Endothelial cell of umbilical vein (primary cell): Measurements from ENCODE around the gene GLIS2. TPM values are rescaled to one million over a fixed set of nuclear protein-coding genes. Genes with fewer than 3 reads are reported as not detected.

ENCODE experiments used
- BruUV-seq: library from RNA; stranded (reverse); fragments of 400-500 nt; replicated peaks from 2 replicates; lab custom pipeline; 2021; lab: Mats Ljungman, UMichigan
- CTCF ChIA-PET: fragments of 300-600, 350-600 bp; sonication (Branson Sonifier 250); formaldehyde crosslinking; loops from one replicate; lab custom pipeline; 2021; ENCODE audit warnings: antibody characterized with exemption, inconsistent platforms; lab: Charles Lee
- POLR2A ChIA-PET: fragments of 300-600, 350-600 bp; sonication (Branson Sonifier 250); formaldehyde crosslinking; loops from one replicate; lab custom pipeline; 2021; ENCODE audit warnings: antibody characterized with exemption, inconsistent platforms; lab: Charles Lee
- DNase-seq: peaks from one replicate; pipeline ENCODE4 v3.0.0-alpha.2; 2011; ENCODE audit warnings: low read depth, low spot score
- FAIRE-seq: peaks from 2 replicates; lab custom pipeline; 2011; peaks lifted over from hg19 to GRCh38; lab: Jason Lieb, UNC
- H2AFZ ChIP-seq: 2 replicates; pipeline ENCODE4 v1.6.0; 2012; ENCODE audit warnings: low read depth, low read length, control low read depth, inconsistent platforms
- H3K27ac ChIP-seq: 2 replicates; pipeline ENCODE4 v1.5.1; 2011; ENCODE audit warnings: low read depth, mild to moderate bottlenecking, control low read depth, low read length, moderate library complexity; ENCODE audit not compliant: insufficient read depth
- H3K27me3 ChIP-seq, 2 experiments: 2 replicates each; pipeline versions ENCODE4 v1.6.0 to v1.6.1; 2011; ENCODE audit warnings: low read length in 2 of 2, mixed read lengths in 1 of 2; ENCODE audit not compliant: control insufficient read depth in 2 of 2, insufficient read depth in 2 of 2
- H3K36me3 ChIP-seq, 2 experiments: 2 replicates in 1 of 2; 3 replicates in 1 of 2; pipeline ENCODE4 v1.5.1; 2011; ENCODE audit warnings: low read length in 2 of 2, mild to moderate bottlenecking in 1 of 2, moderate library complexity in 1 of 2; ENCODE audit not compliant: control insufficient read depth in 2 of 2, insufficient read depth in 2 of 2; ENCODE audit errors: extremely low read depth in 1 of 2
- H3K4me1 ChIP-seq: 3 replicates; pipeline ENCODE4 v1.5.1; 2011; ENCODE audit warnings: mild to moderate bottlenecking, low read length; ENCODE audit not compliant: control insufficient read depth, insufficient read depth; ENCODE audit errors: extremely low read depth
- H3K4me2 ChIP-seq: 2 replicates; pipeline ENCODE4 v1.6.1; 2011; ENCODE audit warnings: low read length, control low read depth, mixed read lengths; ENCODE audit not compliant: insufficient read depth
- H3K4me3 ChIP-seq, 3 experiments: fragments of 200-600 bp in 1 of 3; sonication (generic), shearing (Covaris generic) in 1 of 3; replicated peaks in 1 of 3; 2 replicates each; pipeline ENCODE4 v1.5.1; 2011 to 2016; ENCODE audit warnings: control low read depth in 3 of 3, low read length in 3 of 3, mild to moderate bottlenecking in 2 of 3, inconsistent platforms in 1 of 3, low read depth in 1 of 3, moderate library complexity in 1 of 3; ENCODE audit not compliant: insufficient read depth in 1 of 3
- H3K79me2 ChIP-seq: 2 replicates; pipeline ENCODE4 v1.6.0; 2012; ENCODE audit warnings: low read length, inconsistent platforms; ENCODE audit not compliant: control insufficient read depth, insufficient read depth
- H3K9ac ChIP-seq: replicated peaks from 2 replicates; pipeline ENCODE3; 2011; ENCODE audit warnings: low read length, control low read depth; ENCODE audit not compliant: insufficient read depth; ENCODE audit errors: extremely low read depth
- H3K9me1 ChIP-seq: replicated peaks from 3 replicates; pipeline ENCODE4 v1.6.0; 2011; ENCODE audit warnings: mild to moderate bottlenecking, low read length; ENCODE audit not compliant: control insufficient read depth, insufficient read depth; ENCODE audit errors: extremely low read depth
- H3K9me3 ChIP-seq: replicated peaks from 2 replicates; pipeline ENCODE4 v1.5.1; 2012; ENCODE audit warnings: low read length, inconsistent platforms; ENCODE audit not compliant: control insufficient read depth, insufficient read depth
- H4K20me1 ChIP-seq: replicated peaks from 2 replicates; pipeline ENCODE3; 2011; ENCODE audit warnings: mild to moderate bottlenecking, low read length; ENCODE audit not compliant: control insufficient read depth, insufficient read depth; ENCODE audit errors: extremely low read depth
- EZH2 ChIP-seq: IDR thresholded peaks from 2 replicates; pipeline ENCODE4 v1.6.1; 2012; ENCODE audit warnings: borderline replicate concordance, low read depth, mild to moderate bottlenecking, moderate library complexity, low read length, inconsistent platforms; ENCODE audit not compliant: severe bottlenecking
- FOS ChIP-seq: IDR thresholded peaks from 2 replicates; pipeline ENCODE4 v1.6.1; 2011; ENCODE audit warnings: mild to moderate bottlenecking, low read length, moderate library complexity, borderline replicate concordance; ENCODE audit not compliant: insufficient read depth
- GATA2 ChIP-seq: IDR thresholded peaks from 2 replicates; pipeline ENCODE4 v1.7.0; 2011; ENCODE audit warnings: low read depth, mild to moderate bottlenecking, moderate library complexity, mixed read lengths, low read length; ENCODE audit not compliant: insufficient read length, insufficient read depth
- JUN ChIP-seq: IDR thresholded peaks from 2 replicates; pipeline ENCODE4 v1.6.1; 2011; ENCODE audit warnings: borderline replicate concordance, low read depth; ENCODE audit not compliant: insufficient read length, insufficient read depth
- MYC ChIP-seq: IDR thresholded peaks from one replicate; pipeline ENCODE4 v1.6.1; 2011; ENCODE audit warnings: mild to moderate bottlenecking, low read depth, low read length
- POLR2A ChIP-seq: IDR thresholded peaks from 2 replicates; pipeline ENCODE4 v1.6.1; 2012; ENCODE audit warnings: low read depth, mild to moderate bottlenecking, control low read depth, low read length
- POLR2AphosphoS5 ChIP-seq: IDR thresholded peaks from 2 replicates; pipeline ENCODE4 v1.6.1; 2012; ENCODE audit warnings: low read depth, mild to moderate bottlenecking, control low read depth, low read length, moderate library complexity; ENCODE audit not compliant: insufficient read depth
- dilution Hi-C: fragments of 300-500 bp; cut with MboI; formaldehyde crosslinking; loops from one replicate; pipeline ENCODE4 v1.15.0; 2019; ENCODE audit warnings: low sequenced_read_pairs; ENCODE audit not compliant: extremely low pct_ligation_motif_present
- intact Hi-C: fragments of 100-400 bp; cut with micrococcal nuclease; formaldehyde crosslinking; loops from one replicate; pipeline ENCODE4 v1.10.0; 2022
- polyA plus RNA-seq, 4 experiments: library from polyadenylated mRNA; depleted of rRNA in 3 of 4; stranded (reverse) in 3 of 4; unstranded in 1 of 4; fragments of >200 nt; gene quantifications; 2 replicates each; pipeline versions ENCODE4 v1.2.1 to v1.2.3, GENCODE V29; 2011 to 2012; ENCODE audit warnings: missing spikeins in 1 of 4
- total RNA-seq: library from RNA; stranded (reverse); gene quantifications from 2 replicates; pipeline ENCODE4 v1.2.3, GENCODE V29; 2021
- TF ChIP-seq, protein P1 (sequence below), 2 donors: IDR thresholded peaks; 1 replicate in 1 of 2; 2 replicates in 1 of 2; pipeline ENCODE4 v1.5.1; 2011; ENCODE audit warnings: low read length in 2 of 2, mild to moderate bottlenecking in 2 of 2, moderate library complexity in 2 of 2, control low read depth in 1 of 2, inconsistent platforms in 1 of 2, low read depth in 1 of 2; ENCODE audit not compliant: insufficient read depth in 1 of 2; ENCODE audit errors: extremely low read depth in 1 of 2
- TF ChIP-seq, protein P2 (sequence below): IDR thresholded peaks from 2 replicates; pipeline ENCODE4 v1.6.1; 2011; ENCODE audit not compliant: insufficient read depth, insufficient read length

GLIS2 gene
- total and polyA plus RNA-seq, 2 donors (not counting 3 experiments of a cell fraction or from before 2014, with no cell fraction given) = 4.6 to 10.1 TPM

DNA sequence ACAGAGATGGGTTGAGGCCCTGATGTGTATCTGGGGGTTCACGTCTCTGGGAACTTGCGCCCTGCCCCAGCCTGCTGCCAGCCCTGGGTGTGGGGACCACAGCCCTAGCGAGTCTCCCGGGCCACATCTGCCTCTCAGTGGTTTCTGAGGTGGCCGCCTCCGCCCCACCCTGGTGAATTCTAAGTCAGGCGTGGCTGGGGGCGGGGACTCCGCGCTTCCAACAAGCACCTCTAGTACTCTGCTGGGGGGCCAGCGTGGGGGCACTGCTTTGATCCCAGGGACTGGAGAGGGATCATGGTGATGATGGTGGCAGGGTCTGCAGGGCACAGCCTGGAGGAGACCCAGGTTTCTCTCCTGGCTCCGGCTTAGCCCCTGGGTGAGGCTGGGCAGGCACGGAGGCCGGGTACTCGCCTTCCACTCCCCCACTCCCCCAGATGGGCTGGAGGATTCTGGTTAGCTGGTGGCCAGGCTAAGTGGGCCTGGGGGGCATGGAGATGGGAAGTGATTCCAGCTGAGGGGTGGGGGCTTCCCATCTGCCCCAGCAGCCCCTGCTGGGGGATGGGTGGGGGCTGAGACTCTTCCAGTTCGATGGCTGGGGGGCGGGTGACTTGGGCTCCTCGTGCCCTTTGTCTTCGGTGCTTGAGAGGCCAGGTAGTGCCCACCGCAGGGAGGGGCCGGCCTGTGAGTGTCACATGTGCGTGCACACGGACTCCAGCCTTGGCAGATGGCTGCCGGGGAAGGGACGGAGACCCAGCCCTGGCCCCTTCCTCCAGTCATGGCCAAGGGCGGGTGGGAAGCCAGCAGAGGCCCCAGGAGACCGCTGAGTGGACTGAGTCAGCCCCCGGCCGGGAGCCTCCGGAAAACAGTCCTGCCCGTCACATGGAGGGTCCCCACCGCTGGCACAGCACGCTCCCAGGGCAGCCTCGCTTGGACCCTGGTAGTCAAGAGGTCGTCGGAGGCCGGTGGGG lies 3.9 kb downstream of the GLIS2 start:
- CTCF ChIA-PET = interaction anchor here (6.0 kb wide), 1 partner anchor 8 kb away, joined by 73 read pairs; no protein-coding TSS in a partner anchor
- Histone ChIP-seq H4K20me1 (no peaks in the 10 kb centered on the region), H3K27me3 (no peaks in the 10 kb centered on the region), H3K9ac (no peak overlapping the region), H3K36me3 (no peaks in the 10 kb centered on the region), H3K9me1 (no peaks in the 10 kb centered on the region), H3K79me2 (peaks cover 64% of the 10 kb centered on the region), H3K4me2 (no peak overlapping the region), H3K27ac (no peak overlapping the region), H3K4me3 (no peak overlapping the region), H3K4me1 (peaks cover 29% of the 10 kb centered on the region), H2AFZ (no peak overlapping the region), H3K9me3 (no peaks in the 10 kb centered on the region)
- FAIRE-seq = no peak
- intact Hi-C loops (no loop called here), dilution Hi-C loops (no loop called here)
- POLR2A ChIA-PET = no interaction called here
- TF ChIP-seq MYC = no peak
- TF ChIP-seq, protein P1, sequence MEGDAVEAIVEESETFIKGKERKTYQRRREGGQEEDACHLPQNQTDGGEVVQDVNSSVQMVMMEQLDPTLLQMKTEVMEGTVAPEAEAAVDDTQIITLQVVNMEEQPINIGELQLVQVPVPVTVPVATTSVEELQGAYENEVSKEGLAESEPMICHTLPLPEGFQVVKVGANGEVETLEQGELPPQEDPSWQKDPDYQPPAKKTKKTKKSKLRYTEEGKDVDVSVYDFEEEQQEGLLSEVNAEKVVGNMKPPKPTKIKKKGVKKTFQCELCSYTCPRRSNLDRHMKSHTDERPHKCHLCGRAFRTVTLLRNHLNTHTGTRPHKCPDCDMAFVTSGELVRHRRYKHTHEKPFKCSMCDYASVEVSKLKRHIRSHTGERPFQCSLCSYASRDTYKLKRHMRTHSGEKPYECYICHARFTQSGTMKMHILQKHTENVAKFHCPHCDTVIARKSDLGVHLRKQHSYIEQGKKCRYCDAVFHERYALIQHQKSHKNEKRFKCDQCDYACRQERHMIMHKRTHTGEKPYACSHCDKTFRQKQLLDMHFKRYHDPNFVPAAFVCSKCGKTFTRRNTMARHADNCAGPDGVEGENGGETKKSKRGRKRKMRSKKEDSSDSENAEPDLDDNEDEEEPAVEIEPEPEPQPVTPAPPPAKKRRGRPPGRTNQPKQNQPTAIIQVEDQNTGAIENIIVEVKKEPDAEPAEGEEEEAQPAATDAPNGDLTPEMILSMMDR (IDR thresholded peaks at IDR 0.05; ENCODE audit: extremely low read depth in 1 of 2, insufficient read depth in 1 of 2, low read depth in 1 of 2, low read length in 2 of 2) = no peak
- TF ChIP-seq GATA2 = no peak
- TF ChIP-seq JUN = no peak
- TF ChIP-seq EZH2 = no peak
- TF ChIP-seq, protein P2, sequence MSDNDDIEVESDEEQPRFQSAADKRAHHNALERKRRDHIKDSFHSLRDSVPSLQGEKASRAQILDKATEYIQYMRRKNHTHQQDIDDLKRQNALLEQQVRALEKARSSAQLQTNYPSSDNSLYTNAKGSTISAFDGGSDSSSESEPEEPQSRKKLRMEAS = no peak
- no peak for TF ChIP-seq POLR2A
- no peak for TF ChIP-seq POLR2AphosphoS5
- no peak for TF ChIP-seq FOS
- BruUV-seq = no TSS peak
- no peak for DNase-seq
